Tibial nerve (tissue), 4 donors: ENCODE data around the gene SATB1. TPM values are rescaled to one million over a fixed set of nuclear protein-coding genes. Genes with fewer than 3 reads are reported as not detected.

Experiments used
- DNase-seq, 2 donors: peaks; one replicate each; pipeline ENCODE4 v3.0.0-alpha.2; 2019; ENCODE audit warnings: low spot score in 2 of 2
- H3K27ac ChIP-seq, 4 donors: fragments of 200-600 bp; sonication (generic) in 3 of 4; one replicate each; pipeline ENCODE4 v1.5.1; 2017 to 2019; ENCODE audit warnings: mild to moderate bottlenecking in 1 of 4
- H3K27me3 ChIP-seq, 2 donors: fragments of 200-600 bp; sonication (generic) in 1 of 2; one replicate each; pipeline versions ENCODE4 v1.5.1 to v1.6.0; 2017 to 2019
- H3K36me3 ChIP-seq, 3 donors: fragments of 200-600 bp; sonication (generic); one replicate each; pipeline ENCODE4 v1.5.1; 2018 to 2019
- H3K4me1 ChIP-seq, 4 donors: fragments of 200-600 bp; sonication (generic) in 3 of 4; one replicate each; pipeline ENCODE4 v1.5.1; 2017 to 2019
- H3K4me3 ChIP-seq, 4 donors: fragments of 200-600 bp; sonication (generic) in 3 of 4; one replicate each; pipeline ENCODE4 v1.5.1; 2017 to 2019; ENCODE audit warnings: mild to moderate bottlenecking in 1 of 4, moderate library complexity in 1 of 4
- H3K9me3 ChIP-seq, 4 donors: fragments of 200-600 bp; sonication (generic) in 3 of 4; one replicate each; pipeline ENCODE4 v1.5.1; 2017 to 2019
- CTCF ChIP-seq, 5 experiments: fragments of 200-600 bp in 3 of 5; fragments of 450-650 bp in 2 of 5; sonication (generic) in 3 of 5; IDR thresholded peaks; one replicate each; pipeline ENCODE4 v1.5.1; 2016 to 2019; ENCODE audit warnings: antibody characterized with exemption in 5 of 5, mild to moderate bottlenecking in 3 of 5, moderate library complexity in 2 of 5
- EP300 ChIP-seq, 2 donors: sonication (generic); formaldehyde crosslinking; IDR thresholded peaks; one replicate each; pipeline ENCODE4 v1.6.1; 2017; ENCODE audit warnings: antibody characterized with exemption in 2 of 2, mild to moderate bottlenecking in 1 of 2
- POLR2A ChIP-seq, 2 donors: fragments of 450-650 bp; IDR thresholded peaks; one replicate each; pipeline ENCODE4 v1.6.1; 2017; ENCODE audit warnings: antibody characterized with exemption in 2 of 2, mild to moderate bottlenecking in 2 of 2, moderate library complexity in 2 of 2
- WGBS, 2 donors: methylation state at CpG; one replicate each; pipeline ENCODE4 v1.1.5; 2018; 5-methylcytosine and 5-hydroxymethylcytosine counted together
- total RNA-seq, 4 donors: library from RNA; depleted of rRNA; stranded (reverse); fragments of >200 nt; gene quantifications; one replicate each; pipeline ENCODE4 v1.1.0, GENCODE V29; 2016

The SATB1 gene
- total RNA-seq, 4 donors from 2014 or later = 28.5 to 48.5 (median 42.8) TPM

GRCh38 chr3:18428991-18429745 is 4.0 kb upstream of the SATB1 start:
- TF ChIP-seq CTCF (IDR thresholded peaks at IDR 0.05) = no peak
- TF ChIP-seq EP300 (IDR thresholded peaks at IDR 0.05) = no peak
- TF ChIP-seq POLR2A (IDR thresholded peaks at IDR 0.05) = no peak
- Histone ChIP-seq H3K27ac (no peak overlapping the region), H3K4me3 (no peak overlapping the region), H3K36me3 (no peaks in the 10 kb centered on the region), H3K9me3 (no peaks in the 10 kb centered on the region), H3K27me3 (no peaks in the 10 kb centered on the region), H3K4me1 (peaks cover 0 to 7% (median 2%) of the 10 kb centered on the region in 4 donors)
- 52 to 58% methylated on average over 6 of the region's 6 CpGs for WGBS, 2 donors
- DNase-seq = no peak

GRCh38 chr3:18428036-18428435 is 2.9 kb upstream of the SATB1 start:
- H3K27me3 ChIP-seq = no peaks in the 10 kb centered on the region
- WGBS, 2 donors = 80 to 86% methylated on average over 1 of the region's 1 CpG

GRCh38 chr3:18426597-18427193 is 1.6 kb upstream of the SATB1 start:
- no peaks in the 10 kb centered on the region for H3K9me3 ChIP-seq

More at GRCh38 chr3:18428036-18428435, 2.9 kb upstream of the SATB1 start:
- Histone ChIP-seq H3K4me3 (no peak overlapping the region), H3K4me1 (peaks cover 0 to 7% (median 3%) of the 10 kb centered on the region in 4 donors), H3K9me3 (no peaks in the 10 kb centered on the region), H3K27ac (no peak overlapping the region), H3K36me3 (no peaks in the 10 kb centered on the region)
- no peak for DNase-seq
- TF ChIP-seq POLR2A (IDR thresholded peaks at IDR 0.05) (no peak), CTCF (IDR thresholded peaks at IDR 0.05) (no peak), EP300 (IDR thresholded peaks at IDR 0.05) (no peak)

GRCh38 chr3:18425641-18426257 is 610 bp upstream of the SATB1 start:
- WGBS, 2 donors = 1% methylated on average over 47 of the region's 47 CpGs
- Histone ChIP-seq H3K4me3 (peak overlapping the region; percentile 76 to 88 (median 85)), H3K4me1 (peaks cover 0 to 19% (median 6%) of the 10 kb centered on the region in 4 donors), H3K27ac (peak overlapping the region; percentile 86 to 96 (median 94)), H3K36me3 (peaks cover 0 to 1% (median 0%) of the 10 kb centered on the region in 3 donors), H3K27me3 (no peaks in the 10 kb centered on the region), H3K9me3 (no peaks in the 10 kb centered on the region)
- TF ChIP-seq POLR2A (IDR thresholded peaks at IDR 0.05) (no peak), EP300 (IDR thresholded peaks at IDR 0.05) (no peak), CTCF (IDR thresholded peaks at IDR 0.05) (no peak)
- no peak for DNase-seq

More at GRCh38 chr3:18426597-18427193, 1.6 kb upstream of the SATB1 start:
- H3K27ac ChIP-seq = peak overlapping the region in 3 of 4 donors; percentile 94 to 96 (median 95)
- no peak for DNase-seq
- no peaks in the 10 kb centered on the region for H3K27me3 ChIP-seq
- no peaks in the 10 kb centered on the region for H3K36me3 ChIP-seq
- peaks cover 0 to 19% (median 6%) of the 10 kb centered on the region in 4 donors for H3K4me1 ChIP-seq
- TF ChIP-seq EP300 (IDR thresholded peaks at IDR 0.05) (no peak), CTCF (IDR thresholded peaks at IDR 0.05) (no peak), POLR2A (IDR thresholded peaks at IDR 0.05) (no peak)
- 30 to 38% methylated on average over 3 of the region's 3 CpGs for WGBS, 2 donors
- H3K4me3 ChIP-seq = no peak overlapping the region
